Measurements from ENCODE around the gene CYLC2.

CYLC2 gene, protein sequence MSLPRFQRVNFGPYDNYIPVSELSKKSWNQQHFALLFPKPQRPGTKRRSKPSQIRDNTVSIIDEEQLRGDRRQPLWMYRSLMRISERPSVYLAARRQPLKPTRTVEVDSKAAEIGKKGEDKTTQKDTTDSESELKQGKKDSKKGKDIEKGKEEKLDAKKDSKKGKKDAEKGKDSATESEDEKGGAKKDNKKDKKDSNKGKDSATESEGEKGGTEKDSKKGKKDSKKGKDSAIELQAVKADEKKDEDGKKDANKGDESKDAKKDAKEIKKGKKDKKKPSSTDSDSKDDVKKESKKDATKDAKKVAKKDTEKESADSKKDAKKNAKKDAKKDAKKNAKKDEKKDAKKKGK

GRCh38 chr9:102995033-102995432, at the start of gene CYLC2:
Gene CYLC2 (plus strand): TSS chr9:102995333. CDS start chr9:102995381, 48 bp downstream.
- no peak for DNase-seq (ENCODE audit: low read depth in 2 of 2)

- DNase-seq (ENCODE audit: low read depth in 2 of 2) = no peak
Observed at GRCh38 chr9:102950346-102950745, 44.8 kb upstream of the CYLC2 start.

GRCh38 chr9:102966999-102967398, 28.1 kb upstream of the CYLC2 start:
- no peak for DNase-seq (ENCODE audit: low read depth in 2 of 2)

DNA sequence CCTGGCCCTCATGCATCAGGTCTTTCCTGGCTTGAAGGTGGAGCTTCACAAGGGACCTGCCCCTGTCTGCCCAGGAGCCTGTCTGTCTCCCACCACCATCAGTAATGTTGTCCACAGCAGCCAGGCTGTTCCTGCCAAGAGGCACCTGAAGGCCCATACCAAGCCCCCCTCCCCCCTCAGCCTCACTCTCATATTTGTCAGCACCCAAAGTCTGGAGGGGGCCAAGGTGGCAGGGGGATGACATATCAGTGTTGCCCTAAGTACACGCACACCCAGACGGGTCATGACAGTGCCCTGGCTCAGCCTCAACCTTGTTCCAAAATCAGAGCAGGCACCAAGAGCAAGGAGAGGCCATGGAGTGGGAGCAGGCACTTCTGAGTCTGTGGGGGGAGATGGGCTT, 27.2 kb upstream of the CYLC2 start:
- no peak for DNase-seq (ENCODE audit: low read depth in 2 of 2)

DNA sequence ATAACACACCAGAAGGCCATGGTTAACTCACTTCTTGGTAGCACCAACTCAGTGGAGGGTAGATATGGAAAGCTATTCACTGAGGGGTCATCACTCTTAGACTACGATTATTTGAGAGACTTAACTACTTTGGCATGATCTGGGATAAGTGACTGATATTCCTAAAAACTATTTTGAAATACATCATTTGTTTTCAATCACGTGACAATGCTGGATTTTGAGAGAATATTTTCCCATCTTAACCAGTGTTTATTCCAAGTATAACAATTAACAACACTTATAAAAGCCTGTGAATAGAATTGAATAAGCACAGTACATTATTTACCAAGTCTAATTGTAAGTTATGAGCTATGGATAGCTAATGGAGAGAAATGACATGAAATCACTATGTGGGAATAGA, 22.4 kb upstream of the CYLC2 start:
- no peak for DNase-seq (ENCODE audit: low read depth in 2 of 2)

DNA sequence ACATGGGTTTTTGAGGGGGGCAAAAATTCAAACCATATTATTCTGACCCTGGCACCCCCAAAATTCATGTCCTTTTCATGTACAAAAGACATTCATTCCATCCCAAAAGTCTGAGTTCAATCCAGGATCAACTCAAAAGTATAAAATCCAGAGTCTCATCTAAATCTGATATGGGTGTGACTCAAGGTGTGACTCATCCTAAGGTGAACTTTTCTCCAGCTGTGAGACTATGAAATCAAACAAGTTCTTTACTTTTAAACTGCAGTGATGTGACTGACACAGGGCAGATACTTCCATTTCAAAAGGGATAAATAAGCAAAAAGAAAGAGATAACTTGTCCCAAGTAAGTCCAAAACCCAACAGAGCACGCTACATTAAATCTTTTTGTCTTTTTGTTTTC, 20.6 kb upstream of the CYLC2 start:
- no peak for DNase-seq (ENCODE audit: low read depth in 2 of 2)

- no peak for DNase-seq (ENCODE audit: low read depth in 2 of 2)
Observed at GRCh38 chr9:102975251-102975650, 19.9 kb upstream of the CYLC2 start.

GRCh38 chr9:102985162-102985895, 9.8 kb upstream of the CYLC2 start:
- DNase-seq (ENCODE audit: low read depth in 2 of 2) = no peak

DNA sequence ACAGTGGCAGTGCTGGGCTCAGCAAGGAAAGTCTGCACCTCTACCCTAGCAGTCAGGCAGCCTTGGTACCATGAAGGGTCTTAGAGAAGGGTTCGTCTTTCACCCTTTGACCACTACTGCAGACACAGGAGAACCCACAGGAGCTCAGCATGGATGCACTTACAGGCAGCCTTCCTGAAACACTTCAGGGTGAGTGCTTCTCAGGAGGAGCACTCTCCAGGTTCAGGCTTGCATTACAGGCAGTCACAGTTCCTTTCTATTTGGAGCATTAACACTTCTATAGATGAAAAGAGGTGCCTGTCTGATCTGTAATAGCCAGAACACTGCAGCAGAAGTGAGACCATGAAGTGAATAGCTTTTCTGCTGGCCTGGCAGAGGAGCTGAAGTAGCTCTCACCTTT, 8.7 kb upstream of the CYLC2 start:
- DNase-seq (ENCODE audit: low read depth in 2 of 2) = no peak

DNA sequence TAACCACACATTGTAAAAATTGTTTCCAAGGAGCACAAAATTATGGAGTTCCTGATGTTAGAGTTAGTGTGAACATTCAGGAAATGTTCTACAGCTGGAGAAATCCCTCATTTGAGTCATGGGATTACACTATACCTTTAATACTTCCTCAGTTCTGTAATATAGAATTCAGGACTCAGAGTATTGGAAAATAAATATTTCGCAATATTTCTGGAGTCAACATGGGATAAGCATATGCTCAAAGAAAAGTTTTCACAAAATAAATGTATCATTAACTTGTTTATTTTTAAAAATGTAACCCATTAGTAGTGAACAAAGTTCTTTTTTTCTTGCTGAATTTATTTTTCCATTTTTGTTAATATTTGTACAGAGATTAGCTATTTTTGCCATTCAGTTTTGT, 8.6 kb downstream of the CYLC2 start:
- no peak for DNase-seq (ENCODE audit: low read depth in 2 of 2)

- no peak for DNase-seq (ENCODE audit: low read depth in 2 of 2)
Observed at GRCh38 chr9:103014242-103014641, 19.1 kb downstream of the CYLC2 start.

DNA sequence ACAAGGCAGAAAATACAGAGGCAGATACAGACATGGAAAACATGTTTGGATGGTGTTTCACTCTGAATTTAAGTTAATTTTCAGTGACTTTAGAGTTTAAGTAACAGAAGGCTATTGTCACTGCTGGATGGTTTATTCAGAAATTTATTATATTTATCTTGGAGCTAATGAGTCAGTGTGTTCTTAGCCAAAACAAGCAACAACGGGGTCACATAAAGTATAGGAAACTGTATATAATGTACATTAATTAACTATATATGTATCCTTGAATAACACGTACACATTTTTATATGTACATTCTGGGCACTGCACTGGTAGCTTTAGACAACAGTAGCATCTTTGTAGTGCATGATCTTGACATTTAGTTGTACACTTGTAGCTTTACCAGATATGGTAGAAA, 30.7 kb downstream of the CYLC2 start:
- no peak for DNase-seq (ENCODE audit: low read depth in 2 of 2)

DNA sequence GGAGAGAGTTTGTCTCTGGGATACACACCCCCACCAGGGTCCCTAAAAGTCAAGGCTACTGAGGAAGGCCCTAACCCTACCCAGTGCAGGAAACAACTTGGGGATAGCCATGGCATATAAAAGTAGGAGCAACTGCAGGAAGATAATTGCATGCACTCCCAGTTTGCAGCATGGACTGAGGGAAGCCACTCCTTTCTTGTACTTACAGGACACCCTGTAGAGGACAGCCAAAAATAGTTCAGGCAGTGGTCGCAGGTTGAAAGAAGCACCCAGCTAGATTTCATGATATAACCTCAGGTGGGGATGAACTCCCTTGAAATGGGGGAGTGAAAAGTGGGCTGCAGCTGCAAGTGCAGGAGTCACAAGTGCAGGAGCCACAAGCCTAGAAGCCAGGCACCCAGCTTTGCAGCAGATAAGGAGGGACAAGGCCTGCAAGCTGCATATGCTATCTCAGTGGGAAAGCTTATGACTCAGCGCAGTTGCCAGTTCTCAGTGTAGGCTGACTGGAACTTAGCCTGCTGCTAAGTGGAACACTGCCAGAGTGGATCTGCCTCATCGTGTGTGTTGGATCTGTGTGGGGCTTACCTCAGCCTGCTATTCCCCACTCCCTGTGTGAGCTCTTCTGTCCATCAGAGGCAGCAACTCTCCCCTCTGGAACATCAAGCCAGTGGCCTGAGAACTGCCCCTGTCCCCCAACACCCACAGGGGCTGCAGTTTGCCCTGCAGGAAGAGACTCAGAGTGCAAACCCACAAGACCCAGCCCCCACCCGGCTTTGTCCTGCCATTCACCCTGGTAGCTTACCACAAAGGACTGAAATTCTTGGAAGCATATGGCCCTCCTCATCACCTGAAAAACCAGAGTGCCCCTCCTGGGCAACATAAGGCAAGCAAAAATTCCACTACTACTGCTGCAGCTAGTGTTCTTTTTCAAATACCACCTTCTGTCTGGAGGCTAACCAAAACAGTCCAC, 42.7 kb downstream of the CYLC2 start:
- DNase-seq (ENCODE audit: low read depth in 2 of 2) = no peak

DNA sequence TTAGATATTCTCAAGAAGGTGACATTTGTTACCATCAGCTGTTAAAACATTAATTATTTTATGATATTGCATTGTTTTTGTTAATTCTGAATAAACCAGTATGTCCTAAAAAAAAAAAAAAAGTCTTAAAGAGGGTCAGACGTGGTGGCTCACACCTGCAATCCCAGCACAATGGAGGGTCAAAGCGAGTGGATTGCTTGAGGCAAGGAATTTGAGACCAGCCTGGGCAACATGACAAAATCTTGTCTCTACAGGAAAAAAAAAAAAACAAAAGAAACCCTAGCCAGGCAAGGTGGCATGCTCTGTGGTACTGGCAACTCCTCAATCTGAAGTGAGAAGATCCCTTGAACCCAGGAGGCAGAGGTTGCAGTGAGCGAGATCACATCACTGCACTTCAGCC, 46.8 kb downstream of the CYLC2 start:
- DNase-seq (ENCODE audit: low read depth in 2 of 2) = no peak
